Activated CD8-positive, alpha-beta T cell treated with anti-CD3 and anti-CD28 coated beads for 36 hours (primary cell): ENCODE data around the gene SCN4A. TPM values are rescaled to one million over a fixed set of nuclear protein-coding genes. Genes with fewer than 3 reads are reported as not detected.
A peak's percentile ranks its signal among the peaks of the same experiment; 100 is the strongest.

ENCODE experiments used
- ATAC-seq: fragments of 200-7000 bp; cut with Tn5 transposase; one replicate; pipeline ENCODE4 v1.10.0; 2021; ENCODE audit warnings: mild to moderate bottlenecking, moderate library complexity
- CTCF ChIA-PET: fragments of 350-600 bp; sonication (Branson Sonifier 250); formaldehyde crosslinking; loops from one replicate; lab custom pipeline; 2021; ENCODE audit warnings: antibody characterized with exemption; lab: Charles Lee
- POLR2A ChIA-PET: fragments of 350-600 bp; sonication (Branson Sonifier 250); formaldehyde crosslinking; loops from one replicate; lab custom pipeline; 2021; ENCODE audit warnings: antibody characterized with exemption; lab: Charles Lee
- DNase-seq: peaks from one replicate; pipeline ENCODE4 v3.0.0-alpha.2; 2020
- H3K27ac Mint-ChIP-seq: one replicate; pipeline ENCODE4 v1.8.0; 2021; ENCODE audit warnings: mild to moderate bottlenecking, mixed read lengths
- H3K27me3 Mint-ChIP-seq: one replicate; pipeline ENCODE4 v1.8.0; 2021; ENCODE audit warnings: mixed read lengths
- H3K36me3 Mint-ChIP-seq: one replicate; pipeline ENCODE4 v1.8.0; 2021; ENCODE audit warnings: low read depth, mixed read lengths
- H3K4me1 Mint-ChIP-seq: one replicate; pipeline ENCODE4 v1.8.0; 2021; ENCODE audit warnings: low read depth, mixed read lengths
- H3K4me3 Mint-ChIP-seq: one replicate; pipeline ENCODE4 v1.8.0; 2021; ENCODE audit warnings: mild to moderate bottlenecking, moderate library complexity, mixed read lengths
- H3K9me3 Mint-ChIP-seq: one replicate; pipeline ENCODE4 v1.8.0; 2021; ENCODE audit warnings: mixed read lengths
- intact Hi-C: fragments of 100-400 bp; cut with micrococcal nuclease; formaldehyde crosslinking; loops from one replicate; pipeline ENCODE4 v1.10.0; 2022
- total RNA-seq, 2 experiments: library from RNA; stranded (reverse); gene quantifications; one replicate each; pipeline ENCODE4 v1.2.3, GENCODE V29; 2021
- TF ChIP-seq, protein P1 (sequence below): fragments of 200-600 bp; IDR thresholded peaks from one replicate; pipeline ENCODE4 v1.8.0; 2022; ENCODE audit warnings: antibody characterized with exemption, mild to moderate bottlenecking

Gene SCN4A
- total RNA-seq, 2 experiments from 2014 or later: 0.20 to 0.23 TPM

DNA sequence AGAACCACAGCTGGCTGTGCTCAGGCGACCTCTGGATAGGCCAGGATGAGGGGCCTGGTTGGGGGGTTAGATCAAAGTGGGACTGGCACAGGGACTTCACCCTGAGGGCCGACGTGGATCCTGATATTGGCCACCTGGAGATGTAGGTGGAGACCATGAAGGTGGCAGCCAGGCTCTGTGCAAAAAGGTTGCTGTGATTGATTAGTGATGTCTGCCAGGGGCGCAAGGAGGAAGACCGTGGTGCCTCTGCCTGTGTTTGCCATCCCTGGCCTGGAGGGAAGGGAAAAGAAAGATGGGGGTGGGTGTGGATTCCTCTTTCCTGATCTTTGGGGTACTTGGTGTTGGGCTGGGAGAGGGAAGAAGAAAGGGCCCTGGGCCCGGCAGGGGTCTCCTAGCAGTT, 529 bp upstream of the SCN4A start:
- Mint-ChIP-seq H3K9me3 (no peaks in the 10 kb centered on the region), H3K4me1 (peaks cover 19% of the 10 kb centered on the region), H3K27me3 (no peaks in the 10 kb centered on the region), H3K27ac (no peak overlapping the region), H3K4me3 (no peak overlapping the region), H3K36me3 (no peaks in the 10 kb centered on the region)
- CTCF ChIA-PET: interaction anchor here (1.0 kb wide), 1 partner anchor 70 kb away, joined by 3 read pairs; no protein-coding TSS in a partner anchor
- ATAC-seq: no peak
- TF ChIP-seq, protein P1, sequence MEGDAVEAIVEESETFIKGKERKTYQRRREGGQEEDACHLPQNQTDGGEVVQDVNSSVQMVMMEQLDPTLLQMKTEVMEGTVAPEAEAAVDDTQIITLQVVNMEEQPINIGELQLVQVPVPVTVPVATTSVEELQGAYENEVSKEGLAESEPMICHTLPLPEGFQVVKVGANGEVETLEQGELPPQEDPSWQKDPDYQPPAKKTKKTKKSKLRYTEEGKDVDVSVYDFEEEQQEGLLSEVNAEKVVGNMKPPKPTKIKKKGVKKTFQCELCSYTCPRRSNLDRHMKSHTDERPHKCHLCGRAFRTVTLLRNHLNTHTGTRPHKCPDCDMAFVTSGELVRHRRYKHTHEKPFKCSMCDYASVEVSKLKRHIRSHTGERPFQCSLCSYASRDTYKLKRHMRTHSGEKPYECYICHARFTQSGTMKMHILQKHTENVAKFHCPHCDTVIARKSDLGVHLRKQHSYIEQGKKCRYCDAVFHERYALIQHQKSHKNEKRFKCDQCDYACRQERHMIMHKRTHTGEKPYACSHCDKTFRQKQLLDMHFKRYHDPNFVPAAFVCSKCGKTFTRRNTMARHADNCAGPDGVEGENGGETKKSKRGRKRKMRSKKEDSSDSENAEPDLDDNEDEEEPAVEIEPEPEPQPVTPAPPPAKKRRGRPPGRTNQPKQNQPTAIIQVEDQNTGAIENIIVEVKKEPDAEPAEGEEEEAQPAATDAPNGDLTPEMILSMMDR: no peak
- no peak for DNase-seq
- intact Hi-C loops: no loop called here
- POLR2A ChIA-PET: interaction anchor here (0.6 to 1.4 kb wide), 3 partner anchors 12 to 360 kb away, joined by 3 to 6 read pairs (median 3); no protein-coding TSS in a partner anchor

DNA sequence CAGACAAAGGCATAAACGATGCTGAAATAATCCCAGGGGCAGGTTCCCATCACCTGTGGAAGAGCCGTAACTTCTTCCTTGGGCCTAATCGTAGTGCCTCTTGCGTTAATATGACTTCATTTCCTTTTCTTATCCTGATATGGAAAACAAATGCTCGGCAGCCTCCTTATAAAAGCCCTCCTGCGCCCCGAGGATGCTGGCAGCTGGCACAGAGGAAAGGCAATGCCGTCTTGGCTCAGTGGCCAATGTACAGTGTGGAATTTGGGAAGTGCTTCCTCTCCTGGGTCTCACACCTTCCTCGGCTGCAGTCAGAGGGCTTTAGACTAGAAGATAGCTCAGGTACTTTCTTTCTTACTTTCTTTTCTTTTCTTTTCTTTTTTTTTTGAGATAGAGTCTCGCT, 3.4 kb downstream of the SCN4A start:
- intact Hi-C loops: no loop called here
- TF ChIP-seq, protein P1: no peak
- DNase-seq (no peak), ATAC-seq (no peak)
- H3K4me3 Mint-ChIP-seq: no peak overlapping the region
- ChIA-PET POLR2A (interaction anchor here (0.6 kb wide), 1 partner anchor 51 kb away, joined by 3 read pairs; the partner anchor contains the start of gene ICAM2), CTCF (interaction anchor here (0.6 to 2.7 kb wide), 5 partner anchors 10 to 60 kb away, joined by 3 to 8 read pairs (median 4); no protein-coding TSS in a partner anchor)
- no peaks in the 10 kb centered on the region for H3K36me3 Mint-ChIP-seq
- no peak overlapping the region for H3K27ac Mint-ChIP-seq
- no peaks in the 10 kb centered on the region for H3K9me3 Mint-ChIP-seq
- no peaks in the 10 kb centered on the region for H3K27me3 Mint-ChIP-seq
- H3K4me1 Mint-ChIP-seq: peaks cover 19% of the 10 kb centered on the region

DNA sequence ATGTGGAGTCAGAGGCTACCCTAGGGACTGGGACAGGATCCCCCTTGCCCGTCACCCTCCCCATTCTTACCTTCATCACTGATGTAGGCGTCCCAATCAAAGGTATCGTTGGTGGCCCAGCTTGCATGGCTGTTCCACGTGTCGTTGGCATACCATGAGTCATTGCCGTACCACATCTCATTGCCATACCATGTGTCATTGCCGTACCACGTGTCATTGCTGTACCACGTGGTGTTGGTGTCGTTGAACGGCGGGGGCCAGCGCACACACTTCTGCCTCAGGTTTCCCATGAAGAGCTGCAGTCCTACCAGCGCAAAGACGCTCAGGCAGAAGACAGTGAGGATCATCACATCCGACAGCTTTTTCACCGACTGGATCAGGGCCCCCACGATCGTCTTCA, 4.8 kb downstream of the SCN4A start:
- intact Hi-C loops: no loop called here
- H3K9me3 Mint-ChIP-seq: no peaks in the 10 kb centered on the region
- TF ChIP-seq, protein P1: no peak
- peak; percentile 17 for ATAC-seq
- DNase-seq: peak; percentile 52
- H3K4me3 Mint-ChIP-seq: no peak overlapping the region
- H3K27me3 Mint-ChIP-seq: no peaks in the 10 kb centered on the region
- no peak overlapping the region for H3K27ac Mint-ChIP-seq
- H3K4me1 Mint-ChIP-seq: peaks cover 18% of the 10 kb centered on the region
- CTCF ChIA-PET: interaction anchor here (0.8 to 2.7 kb wide), 9 partner anchors 11 to 166 kb away, joined by 3 to 15 read pairs (median 4); no protein-coding TSS in a partner anchor
- H3K36me3 Mint-ChIP-seq: no peaks in the 10 kb centered on the region
- POLR2A ChIA-PET: interaction anchor here (1.1 to 1.4 kb wide), 2 partner anchors 12 to 21 kb away, joined by 3 to 4 read pairs; no protein-coding TSS in a partner anchor

DNA sequence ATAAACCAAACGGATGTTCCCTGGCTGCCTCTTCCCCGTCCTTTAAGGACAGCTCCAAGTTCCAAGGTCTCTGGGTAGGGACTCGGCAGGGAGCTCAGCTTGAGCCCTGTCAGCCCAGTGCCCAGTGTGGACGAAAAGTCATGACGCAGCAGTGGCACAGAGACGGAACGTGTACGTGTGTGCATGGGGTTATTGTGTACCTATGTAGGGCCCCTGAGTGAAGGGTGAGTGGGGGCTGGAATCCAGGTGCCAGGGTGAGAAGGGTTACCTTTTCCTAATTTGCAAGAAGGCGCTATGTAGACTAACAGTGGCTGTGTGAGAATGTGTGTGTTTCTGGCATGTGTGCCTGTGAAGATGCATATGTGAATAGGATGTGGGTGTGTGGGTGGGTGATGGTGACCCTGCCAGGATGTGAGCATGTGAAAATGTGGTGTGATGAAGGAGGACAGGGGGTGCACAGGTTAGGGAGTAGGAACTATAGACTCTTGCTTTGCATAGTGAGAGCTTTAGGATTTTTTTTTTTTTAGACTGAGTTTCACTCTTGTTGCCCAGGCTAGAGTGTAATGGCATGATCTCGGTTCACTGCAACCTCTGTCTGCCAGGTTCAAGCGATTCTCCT, 6.0 kb downstream of the SCN4A start:
- Mint-ChIP-seq H3K4me1 (peaks cover 18% of the 10 kb centered on the region), H3K9me3 (no peaks in the 10 kb centered on the region), H3K4me3 (no peak overlapping the region), H3K27ac (no peak overlapping the region), H3K27me3 (no peaks in the 10 kb centered on the region), H3K36me3 (no peaks in the 10 kb centered on the region)
- POLR2A ChIA-PET: interaction anchor here (0.6 to 1.4 kb wide), 4 partner anchors 13 to 44 kb away, joined by 3 to 4 read pairs (median 4); no protein-coding TSS in a partner anchor
- ATAC-seq: peak; percentile 95
- peak; percentile 86 for DNase-seq
- intact Hi-C loops: no loop called here
- CTCF ChIA-PET: interaction anchor here (0.9 to 2.5 kb wide), 6 partner anchors 16 to 64 kb away, joined by 3 to 15 read pairs (median 4); no protein-coding TSS in a partner anchor
- TF ChIP-seq, protein P1: no peak

DNA sequence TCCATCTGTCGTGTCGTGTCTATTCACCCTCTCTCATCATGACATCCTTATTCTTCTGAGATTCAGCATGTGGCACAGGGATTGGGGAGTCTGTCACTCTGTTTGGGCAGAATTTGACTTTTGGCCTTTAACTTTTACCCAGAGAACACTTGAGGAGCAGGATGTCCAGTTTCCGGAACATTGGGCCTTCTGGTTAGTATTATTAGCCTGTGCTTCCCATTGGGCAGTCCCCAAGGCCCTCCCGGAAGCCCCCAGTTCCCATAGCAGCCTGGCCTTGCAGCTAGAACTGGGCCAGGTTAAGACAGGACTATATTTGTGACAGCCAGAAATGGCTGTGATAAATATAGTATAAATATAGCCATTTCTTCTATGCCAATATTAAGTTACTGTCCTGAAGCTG, 9.6 kb downstream of the SCN4A start:
- H3K27me3 Mint-ChIP-seq: no peaks in the 10 kb centered on the region
- H3K36me3 Mint-ChIP-seq: no peaks in the 10 kb centered on the region
- H3K4me3 Mint-ChIP-seq: no peak overlapping the region
- H3K4me1 Mint-ChIP-seq: peaks cover 19% of the 10 kb centered on the region
- intact Hi-C loops: no loop called here
- H3K9me3 Mint-ChIP-seq: no peaks in the 10 kb centered on the region
- ChIA-PET CTCF (interaction anchor here (1.4 to 3.1 kb wide), 3 partner anchors 13 to 52 kb away, joined by 3 to 16 read pairs (median 9); partner anchors contain the start of gene CSHL1), POLR2A (no interaction called here)
- TF ChIP-seq, protein P1: no peak
- DNase-seq: no peak
- ATAC-seq: no peak
- no peak overlapping the region for H3K27ac Mint-ChIP-seq
